ENCODE measurements around the gene TNRC6C. TPM values are rescaled to one million over a fixed set of nuclear protein-coding genes. Genes with fewer than 3 reads are reported as not detected.
"Not testable (repeated sequence)": the region's sequence is repeated elsewhere in the genome, so short reads cannot be mapped to it uniquely, and the experiment has no call there.

The TNRC6C gene
- total RNA-seq, 1 donor from 2014 or later, result 24.7 TPM

GRCh38 chr17:78041386-78042179 lies 83.1 kb downstream of the TNRC6C start:
- no peak for DNase-seq (ENCODE audit: low spot score)

DNA sequence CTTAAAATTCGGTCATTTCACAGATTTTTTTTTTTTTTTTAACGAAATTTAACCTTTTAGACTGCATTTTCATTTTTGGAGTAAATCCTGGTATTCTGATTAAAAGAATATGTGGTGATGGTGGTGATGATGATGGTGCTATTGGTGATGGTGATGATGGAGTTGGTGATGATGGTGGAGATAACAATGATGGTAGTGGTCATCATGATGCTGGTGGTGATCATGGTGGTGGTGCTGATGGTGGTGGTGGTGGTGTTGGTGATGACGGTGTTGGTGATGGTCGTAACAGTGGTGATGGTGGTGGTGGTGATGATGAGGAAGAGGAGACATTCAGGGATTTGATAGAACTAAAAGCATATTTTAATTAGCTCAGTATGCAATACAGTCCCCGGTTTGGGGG lies 84.0 kb downstream of the TNRC6C start:
- DNase-seq (ENCODE audit: low spot score), result no peak

DNA sequence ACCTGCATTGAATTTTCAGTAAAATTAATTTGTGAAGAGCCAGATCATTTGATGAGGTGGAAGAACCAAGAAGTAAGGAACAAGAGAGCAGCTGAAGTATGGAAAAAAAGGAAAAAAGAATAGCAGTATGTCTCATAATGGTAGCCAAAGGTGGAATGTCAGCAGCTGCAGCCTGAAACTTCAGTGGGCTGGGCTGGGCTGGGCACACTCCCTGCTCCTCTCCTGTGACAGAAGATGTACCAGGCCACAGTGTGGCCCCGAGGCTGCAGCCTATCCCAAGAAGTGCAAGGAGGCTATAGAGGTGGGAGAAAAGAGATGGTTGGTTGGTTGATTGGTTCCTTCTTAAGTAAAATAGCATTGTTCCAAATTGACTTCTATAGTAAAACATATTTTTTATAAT lies 84.5 kb downstream of the TNRC6C start:
- no peak for DNase-seq (ENCODE audit: low spot score)

- no peak for DNase-seq (ENCODE audit: low spot score)
Observed at GRCh38 chr17:78044280-78044835, 85.9 kb downstream of the TNRC6C start.

DNA sequence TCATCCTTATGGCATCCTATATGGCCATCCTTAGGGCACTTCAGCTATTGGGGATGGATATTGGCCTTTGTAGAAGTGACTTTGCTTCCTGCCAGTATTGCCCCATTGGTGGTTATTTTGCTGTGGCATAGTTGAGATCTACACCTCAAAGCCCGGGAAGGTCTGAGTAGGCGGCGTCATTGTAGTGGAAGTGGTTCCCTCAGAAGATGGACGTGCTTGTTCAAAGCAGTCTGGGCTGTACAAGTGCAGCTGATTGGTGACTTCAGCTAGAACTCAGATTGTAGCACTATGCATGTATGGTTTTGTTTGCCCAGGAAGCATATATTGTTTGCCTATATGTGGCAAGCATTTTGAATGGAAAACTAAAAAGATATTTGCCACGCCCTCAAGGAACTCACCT lies 86.8 kb downstream of the TNRC6C start:
- no peak for DNase-seq (ENCODE audit: low spot score)

GRCh38 chr17:78046923-78047322 lies 88.4 kb downstream of the TNRC6C start:
- no peak for DNase-seq (ENCODE audit: low spot score)

GRCh38 chr17:78048346-78049292 lies 90.1 kb downstream of the TNRC6C start:
- no peak for DNase-seq (ENCODE audit: low spot score)

DNA sequence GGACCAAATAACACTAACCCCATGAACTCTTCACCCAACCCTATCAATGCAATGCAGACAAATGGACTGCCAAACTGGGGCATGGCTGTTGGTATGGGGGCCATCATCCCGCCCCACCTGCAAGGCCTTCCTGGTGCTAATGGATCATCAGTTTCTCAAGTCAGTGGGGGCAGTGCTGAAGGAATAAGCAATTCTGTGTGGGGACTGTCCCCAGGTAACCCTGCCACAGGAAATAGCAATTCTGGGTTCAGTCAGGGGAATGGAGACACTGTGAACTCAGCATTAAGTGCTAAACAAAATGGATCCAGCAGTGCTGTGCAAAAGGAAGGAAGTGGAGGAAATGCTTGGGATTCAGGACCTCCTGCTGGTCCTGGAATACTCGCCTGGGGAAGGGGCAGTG lies 91.1 kb downstream of the TNRC6C start:
- DNase-seq (ENCODE audit: low spot score), result no peak

- DNase-seq (ENCODE audit: low spot score), result no peak
Observed at GRCh38 chr17:78051186-78051972, 92.9 kb downstream of the TNRC6C start.

DNA sequence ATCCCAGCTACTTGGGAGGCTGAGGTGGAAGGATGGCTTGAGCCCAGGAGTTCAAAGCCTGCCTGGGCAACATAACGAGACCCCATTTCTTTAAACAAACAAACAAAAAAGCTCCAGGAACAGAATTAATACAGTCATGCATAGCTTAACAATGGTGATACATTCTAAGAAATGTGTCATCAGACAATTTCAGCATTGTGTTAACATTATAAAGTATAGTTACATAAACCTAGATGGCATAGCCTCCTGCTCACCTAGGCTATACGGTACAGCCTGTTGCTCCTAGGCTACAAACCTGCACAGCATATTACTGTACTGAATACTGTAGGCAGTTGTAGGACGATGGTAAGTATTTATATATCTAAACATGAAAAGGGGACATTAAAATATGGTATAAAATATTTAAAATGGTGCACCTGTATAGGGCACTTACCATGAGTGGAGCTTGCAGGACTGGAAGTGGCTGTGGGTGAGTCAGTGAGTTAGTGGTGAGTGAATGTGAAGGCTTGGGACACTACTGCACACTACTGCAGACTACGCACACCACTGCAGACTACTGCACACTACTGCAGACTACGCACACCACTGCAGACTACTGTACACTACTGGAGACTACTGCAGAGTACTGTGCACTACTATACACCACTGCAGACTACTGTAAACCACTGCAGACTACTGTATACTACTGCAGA lies 95.4 kb downstream of the TNRC6C start:
- DNase-seq (ENCODE audit: low spot score), result no peak

DNA sequence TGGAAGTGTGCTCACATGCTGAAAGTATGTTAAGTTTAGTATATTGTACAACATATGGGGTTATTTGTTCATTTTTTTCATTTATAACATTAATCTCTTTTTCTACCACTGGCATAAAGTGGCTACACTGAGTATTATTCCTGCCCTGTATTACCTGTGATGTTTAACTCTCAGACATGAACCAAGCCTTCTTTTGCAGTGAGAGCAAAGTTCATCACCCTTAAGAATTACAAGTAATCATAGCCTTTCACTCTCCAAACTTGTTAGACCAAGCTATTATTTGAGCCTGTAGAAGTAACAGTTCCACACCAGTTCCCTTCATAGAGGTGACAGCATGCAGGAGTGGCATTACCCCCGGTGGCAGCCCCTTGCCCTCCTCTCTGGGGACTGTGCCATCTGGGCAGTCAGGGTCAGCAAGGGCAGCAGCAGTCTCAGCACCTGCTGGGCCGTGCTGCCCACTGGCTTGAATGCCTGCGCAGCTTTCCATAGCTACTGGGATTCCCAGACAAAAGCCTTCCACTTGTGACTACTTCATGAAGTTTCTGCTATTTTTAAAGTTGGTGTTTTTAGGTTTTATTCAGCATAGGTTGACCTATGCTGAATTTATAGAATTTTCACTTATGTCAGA lies 98.7 kb downstream of the TNRC6C start:
- DNase-seq (ENCODE audit: low spot score), result no peak

DNA sequence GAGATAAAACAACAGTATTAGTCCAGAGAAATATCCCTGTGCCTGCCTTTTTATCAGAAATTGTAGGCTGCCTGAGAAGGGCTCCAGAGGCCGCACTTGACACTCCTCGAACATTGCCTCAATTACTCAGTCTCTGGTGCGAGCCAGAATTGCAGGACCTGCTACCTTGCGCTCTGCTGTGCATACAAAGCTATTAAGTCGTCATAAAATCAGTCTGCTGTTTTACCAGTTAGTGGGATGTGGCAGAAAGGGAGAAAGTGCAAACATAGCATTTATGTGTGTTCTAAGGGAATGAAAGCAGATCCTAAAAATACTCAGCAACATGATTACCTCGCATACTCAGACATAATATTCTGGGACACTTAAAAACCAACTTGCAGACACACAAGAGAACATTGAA lies 99.5 kb downstream of the TNRC6C start:
- DNase-seq (ENCODE audit: low spot score), result no peak

DNA sequence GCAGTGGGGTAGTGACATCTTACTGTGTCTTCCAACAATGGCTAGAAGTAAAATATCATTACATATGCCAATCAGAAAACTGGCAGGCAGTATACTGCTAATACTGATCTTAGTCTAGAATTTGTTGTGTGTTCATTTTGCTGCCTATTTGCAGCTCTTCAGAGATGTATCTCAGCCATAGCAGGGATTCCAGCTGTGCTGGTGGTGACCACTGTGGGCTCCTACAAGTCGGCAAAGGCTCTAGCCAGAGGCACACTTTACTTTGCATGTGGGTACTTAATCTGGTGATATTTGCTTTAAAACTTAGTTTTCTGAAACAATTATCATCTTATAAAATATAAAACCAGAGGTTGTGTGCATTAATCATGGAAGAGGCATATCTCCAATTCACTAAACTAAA lies 100.1 kb downstream of the TNRC6C start:
- DNase-seq (ENCODE audit: low spot score), result no peak

GRCh38 chr17:78062596-78062995 lies 104.1 kb downstream of the TNRC6C start:
- DNase-seq (ENCODE audit: low spot score), result no peak

DNA sequence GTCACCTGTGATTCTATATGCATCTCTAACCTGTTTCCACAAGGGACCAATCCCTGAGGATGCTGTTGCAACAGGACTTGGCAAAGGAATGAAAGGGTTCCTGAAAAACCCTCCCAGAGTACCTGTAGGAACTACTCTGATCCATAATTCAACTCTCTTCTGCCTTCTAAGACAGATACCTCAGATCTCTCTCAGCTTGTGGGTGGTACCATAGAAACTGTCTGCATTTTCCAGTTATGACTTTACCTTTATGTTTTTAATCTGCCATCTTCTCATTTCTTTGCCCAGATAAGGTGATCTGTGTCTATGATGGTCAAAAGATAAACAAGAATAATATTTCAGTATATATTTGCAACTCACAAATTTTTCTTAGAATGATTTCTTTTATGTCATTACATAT lies 105.0 kb downstream of the TNRC6C start:
- DNase-seq (ENCODE audit: low spot score), result no peak

DNA sequence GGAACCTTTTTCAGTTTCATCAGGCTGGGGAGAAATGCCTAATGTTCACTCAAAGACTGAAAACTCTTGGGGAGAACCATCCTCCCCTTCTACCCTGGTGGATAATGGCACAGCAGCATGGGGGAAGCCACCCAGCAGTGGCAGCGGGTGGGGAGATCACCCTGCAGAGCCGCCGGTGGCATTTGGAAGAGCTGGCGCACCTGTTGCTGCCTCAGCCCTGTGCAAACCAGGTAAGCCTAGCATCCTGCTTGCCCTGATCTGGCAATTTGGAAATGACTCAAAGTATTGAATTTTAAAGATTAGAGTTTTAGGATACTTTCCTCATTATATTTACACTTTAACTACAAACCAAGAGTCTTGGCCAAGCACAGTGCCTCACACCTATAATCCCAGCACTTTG lies 106.2 kb downstream of the TNRC6C start:
- no peak for DNase-seq (ENCODE audit: low spot score)

DNA sequence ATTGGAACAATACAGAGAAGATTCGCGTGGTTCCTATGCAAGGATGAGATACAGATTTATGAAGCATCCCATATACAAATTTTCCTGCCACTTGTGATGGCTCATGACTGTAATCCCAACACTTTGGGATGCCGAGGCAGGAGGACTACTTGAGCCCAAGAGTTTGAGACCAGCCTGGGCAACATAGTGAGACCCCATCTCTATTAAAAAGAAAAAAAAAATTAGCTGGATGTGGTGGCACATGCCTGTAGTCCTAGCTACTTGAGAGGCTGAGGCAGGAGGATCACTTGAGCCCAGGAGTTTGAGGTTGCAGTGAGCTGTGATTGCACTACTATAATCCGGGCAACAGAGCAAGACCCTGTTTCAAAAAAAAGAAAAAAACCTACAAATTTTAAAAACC lies 108.5 kb downstream of the TNRC6C start:
- not testable (repeated sequence) for DNase-seq (ENCODE audit: low spot score)

- DNase-seq (ENCODE audit: low spot score), result no peak
Observed at GRCh38 chr17:78069695-78070094, 111.2 kb downstream of the TNRC6C start.

GRCh38 chr17:78072961-78073360 lies 114.5 kb downstream of the TNRC6C start:
- DNase-seq (ENCODE audit: low spot score), result no peak

GRCh38 chr17:78075011-78075410 lies 116.5 kb downstream of the TNRC6C start:
- no peak for DNase-seq (ENCODE audit: low spot score)

Data from mesenteric fat pad (tissue), 1 donor.